Measurements from ENCODE around the gene SMIM27. TPM values are rescaled to one million over a fixed set of nuclear protein-coding genes. Genes with fewer than 3 reads are reported as not detected.

SMIM27 gene
- total RNA-seq, 1 donor from 2014 or later: 8.0 TPM

DNA sequence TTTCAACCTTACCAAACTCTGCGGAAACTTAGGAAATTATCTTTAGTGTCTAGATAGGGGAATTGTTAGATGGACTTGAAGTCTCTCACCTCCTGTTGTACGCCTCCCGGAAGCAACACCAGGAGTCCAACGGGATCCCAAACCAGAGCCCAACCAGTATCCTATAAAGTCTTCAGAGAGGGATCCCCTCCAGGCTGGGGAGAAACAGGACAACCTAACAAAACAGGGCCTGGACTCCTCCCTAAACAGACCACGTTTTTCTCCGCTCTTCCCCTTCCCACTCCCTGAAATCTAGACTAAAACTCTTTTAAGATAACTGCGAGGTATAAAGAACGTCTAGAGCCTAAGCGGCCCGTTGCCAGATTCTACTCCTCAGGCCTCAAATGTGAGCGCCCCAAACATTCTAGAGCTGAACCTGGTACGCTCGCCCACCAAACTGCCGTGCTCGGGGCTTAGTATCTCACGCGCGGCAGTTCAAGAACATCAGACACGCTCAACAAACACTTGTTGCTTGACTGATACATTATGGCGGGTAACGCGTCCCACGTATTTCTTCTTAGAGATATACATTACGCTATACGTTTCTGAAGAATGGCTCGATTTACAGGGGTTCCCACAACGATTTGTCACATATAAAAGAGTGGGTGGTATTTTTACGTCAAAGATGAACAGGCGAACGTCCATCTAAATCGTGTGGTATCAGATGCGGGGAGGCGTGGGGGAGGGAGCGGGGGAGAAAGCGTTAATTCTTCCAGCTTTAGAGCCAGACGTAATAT lies 663 bp upstream of the SMIM27 start:
- Mint-ChIP-seq H3K4me1 (ENCODE audit: unreplicated experiment) (peaks cover 32% of the 10 kb centered on the region), H3K4me3 (ENCODE audit: unreplicated experiment) (peak overlapping the region; percentile 99), H3K27ac (ENCODE audit: unreplicated experiment) (peak overlapping the region; percentile 99), H3K36me3 (ENCODE audit: low read depth, unreplicated experiment) (peaks cover 4% of the 10 kb centered on the region), H3K9me3 (ENCODE audit: unreplicated experiment) (no peaks in the 10 kb centered on the region), H3K27me3 (ENCODE audit: unreplicated experiment) (peaks cover 16% of the 10 kb centered on the region)
- TF ChIP-seq, protein P1, sequence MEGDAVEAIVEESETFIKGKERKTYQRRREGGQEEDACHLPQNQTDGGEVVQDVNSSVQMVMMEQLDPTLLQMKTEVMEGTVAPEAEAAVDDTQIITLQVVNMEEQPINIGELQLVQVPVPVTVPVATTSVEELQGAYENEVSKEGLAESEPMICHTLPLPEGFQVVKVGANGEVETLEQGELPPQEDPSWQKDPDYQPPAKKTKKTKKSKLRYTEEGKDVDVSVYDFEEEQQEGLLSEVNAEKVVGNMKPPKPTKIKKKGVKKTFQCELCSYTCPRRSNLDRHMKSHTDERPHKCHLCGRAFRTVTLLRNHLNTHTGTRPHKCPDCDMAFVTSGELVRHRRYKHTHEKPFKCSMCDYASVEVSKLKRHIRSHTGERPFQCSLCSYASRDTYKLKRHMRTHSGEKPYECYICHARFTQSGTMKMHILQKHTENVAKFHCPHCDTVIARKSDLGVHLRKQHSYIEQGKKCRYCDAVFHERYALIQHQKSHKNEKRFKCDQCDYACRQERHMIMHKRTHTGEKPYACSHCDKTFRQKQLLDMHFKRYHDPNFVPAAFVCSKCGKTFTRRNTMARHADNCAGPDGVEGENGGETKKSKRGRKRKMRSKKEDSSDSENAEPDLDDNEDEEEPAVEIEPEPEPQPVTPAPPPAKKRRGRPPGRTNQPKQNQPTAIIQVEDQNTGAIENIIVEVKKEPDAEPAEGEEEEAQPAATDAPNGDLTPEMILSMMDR (IDR thresholded peaks at IDR 0.05; ENCODE audit: unreplicated experiment): no peak
- peak; percentile 28 for DNase-seq (ENCODE audit: low spot score)

- Mint-ChIP-seq H3K4me1 (ENCODE audit: unreplicated experiment) (peaks cover 34% of the 10 kb centered on the region), H3K27ac (ENCODE audit: unreplicated experiment) (peak overlapping the region; percentile 68), H3K27me3 (ENCODE audit: unreplicated experiment) (peaks cover 16% of the 10 kb centered on the region), H3K36me3 (ENCODE audit: low read depth, unreplicated experiment) (peaks cover 4% of the 10 kb centered on the region), H3K9me3 (ENCODE audit: unreplicated experiment) (no peaks in the 10 kb centered on the region), H3K4me3 (ENCODE audit: unreplicated experiment) (no peak overlapping the region)
- TF ChIP-seq, protein P1 (IDR thresholded peaks at IDR 0.05; ENCODE audit: unreplicated experiment): no peak
- no peak for DNase-seq (ENCODE audit: low spot score)
Measured at GRCh38 chr9:32554107-32554506, 2.0 kb downstream of the SMIM27 start.

DNA sequence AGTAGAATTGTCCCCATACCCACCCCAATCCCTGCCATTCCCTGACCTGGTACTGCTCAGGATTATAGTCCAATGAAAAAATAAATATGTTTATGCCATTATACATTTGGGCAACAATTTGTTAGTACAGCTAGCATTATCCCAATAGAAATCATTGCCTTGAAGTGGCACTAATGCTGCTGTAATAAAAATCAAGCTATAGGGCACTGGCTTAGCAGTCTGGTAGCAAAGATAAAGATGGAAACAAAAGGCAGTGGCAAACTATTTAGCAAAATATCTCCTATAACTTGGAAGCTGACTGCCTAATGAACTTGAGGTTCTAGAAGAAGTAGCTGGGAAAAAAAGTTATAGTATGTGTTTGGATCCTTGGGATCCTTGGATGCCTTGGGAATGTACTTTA lies 2.5 kb downstream of the SMIM27 start:
- Mint-ChIP-seq H3K27ac (ENCODE audit: unreplicated experiment) (no peak overlapping the region), H3K4me1 (ENCODE audit: unreplicated experiment) (peaks cover 35% of the 10 kb centered on the region), H3K36me3 (ENCODE audit: low read depth, unreplicated experiment) (peaks cover 4% of the 10 kb centered on the region), H3K9me3 (ENCODE audit: unreplicated experiment) (no peaks in the 10 kb centered on the region), H3K4me3 (ENCODE audit: unreplicated experiment) (no peak overlapping the region), H3K27me3 (ENCODE audit: unreplicated experiment) (peaks cover 16% of the 10 kb centered on the region)
- no peak for DNase-seq (ENCODE audit: low spot score)
- TF ChIP-seq, protein P1 (IDR thresholded peaks at IDR 0.05; ENCODE audit: unreplicated experiment): no peak

DNA sequence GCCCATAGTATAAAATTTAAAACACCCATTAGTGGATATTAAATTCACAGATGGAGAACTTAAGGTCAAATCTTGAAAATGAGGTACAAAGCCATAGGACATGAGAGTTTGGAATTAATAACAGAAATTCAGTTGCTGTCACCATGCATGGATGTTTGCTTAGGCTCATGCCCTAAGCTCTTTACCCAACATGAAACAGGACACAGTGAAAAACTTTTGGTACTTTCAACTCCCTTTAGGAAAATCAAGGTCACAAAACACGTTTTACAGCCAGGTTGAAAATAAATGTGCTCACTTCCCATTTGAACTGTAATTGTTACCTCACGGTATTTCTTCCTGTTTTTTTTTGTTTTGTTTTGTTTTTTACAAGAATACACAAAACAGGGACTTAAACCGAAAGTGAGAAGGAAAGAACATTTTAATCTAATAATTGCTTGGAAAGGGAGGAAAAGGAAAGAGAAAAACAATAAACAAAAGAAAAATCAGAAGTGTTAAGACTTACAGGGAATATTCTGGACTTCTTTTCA lies 6.3 kb downstream of the SMIM27 start:
- Mint-ChIP-seq H3K36me3 (ENCODE audit: low read depth, unreplicated experiment) (no peaks in the 10 kb centered on the region), H3K27me3 (ENCODE audit: unreplicated experiment) (no peaks in the 10 kb centered on the region), H3K27ac (ENCODE audit: unreplicated experiment) (peak overlapping the region; percentile 93), H3K4me3 (ENCODE audit: unreplicated experiment) (no peak overlapping the region), H3K4me1 (ENCODE audit: unreplicated experiment) (peaks cover 21% of the 10 kb centered on the region), H3K9me3 (ENCODE audit: unreplicated experiment) (no peaks in the 10 kb centered on the region)
- DNase-seq (ENCODE audit: low spot score): no peak
- TF ChIP-seq, protein P1 (IDR thresholded peaks at IDR 0.05; ENCODE audit: unreplicated experiment): no peak

DNA sequence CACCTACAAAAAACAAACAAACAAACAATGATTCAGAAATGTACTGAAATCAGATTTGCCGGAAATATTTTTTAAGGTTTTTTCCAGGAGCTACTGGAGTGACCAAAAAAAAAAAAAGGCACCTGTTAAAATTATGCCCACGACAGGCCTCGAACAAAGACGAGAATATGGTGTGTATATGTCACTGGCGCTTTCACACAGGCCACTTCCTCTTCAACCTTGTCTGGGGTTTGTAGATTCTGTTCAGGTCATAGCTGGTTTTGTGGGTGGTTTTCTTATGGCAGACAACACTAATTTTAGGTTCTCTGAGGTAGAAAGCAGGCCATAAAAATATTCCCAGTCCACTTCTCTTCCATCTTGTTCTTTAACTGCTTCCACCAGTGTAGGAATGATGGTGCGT lies 13.8 kb downstream of the SMIM27 start:
- Mint-ChIP-seq H3K27me3 (ENCODE audit: unreplicated experiment) (peaks cover 3% of the 10 kb centered on the region), H3K36me3 (ENCODE audit: low read depth, unreplicated experiment) (peaks cover 28% of the 10 kb centered on the region), H3K4me1 (ENCODE audit: unreplicated experiment) (no peaks in the 10 kb centered on the region), H3K27ac (ENCODE audit: unreplicated experiment) (no peak overlapping the region), H3K9me3 (ENCODE audit: unreplicated experiment) (no peaks in the 10 kb centered on the region), H3K4me3 (ENCODE audit: unreplicated experiment) (no peak overlapping the region)
- no peak for DNase-seq (ENCODE audit: low spot score)
- TF ChIP-seq, protein P1 (IDR thresholded peaks at IDR 0.05; ENCODE audit: unreplicated experiment): no peak
